Measurements from ENCODE around the gene CTNND2. TPM values are rescaled to one million over a fixed set of nuclear protein-coding genes. Genes with fewer than 3 reads are reported as not detected.
"Not testable (repeated sequence)": the region's sequence is repeated elsewhere in the genome, so short reads cannot be mapped to it uniquely, and the experiment has no call there.

CTNND2 gene
- total and polyA plus RNA-seq, 4 donors, result 0.05 to 0.50 (median 0.27) TPM

GRCh38 chr5:11069041-11069440, 835.2 kb downstream of the CTNND2 start:
- no peak overlapping the region for H3K4me3 ChIP-seq (ENCODE audit: low read depth in 1 of 3, low read length in 3 of 3)
- no peak overlapping the region for H3K27ac ChIP-seq (ENCODE audit: low read depth in 1 of 2, low read length in 2 of 2)
- no peaks in the 10 kb centered on the region for H3K4me1 ChIP-seq (ENCODE audit: control insufficient read depth in 4 of 4, insufficient read depth in 4 of 4, low read length in 3 of 4)
- no peak for DNase-seq (ENCODE audit: low spot score)
- peaks cover 0 to 1% (median 0%) of the 10 kb centered on the region in 4 donors for H3K36me3 ChIP-seq (ENCODE audit: control insufficient read depth in 4 of 4, insufficient read depth in 3 of 4, low read depth in 1 of 4, low read length in 3 of 4)
- no peak for TF ChIP-seq FOXA1 (IDR thresholded peaks at IDR 0.05)
- no peak for TF ChIP-seq JUND (IDR thresholded peaks at IDR 0.05)
- TF ChIP-seq, protein P1, sequence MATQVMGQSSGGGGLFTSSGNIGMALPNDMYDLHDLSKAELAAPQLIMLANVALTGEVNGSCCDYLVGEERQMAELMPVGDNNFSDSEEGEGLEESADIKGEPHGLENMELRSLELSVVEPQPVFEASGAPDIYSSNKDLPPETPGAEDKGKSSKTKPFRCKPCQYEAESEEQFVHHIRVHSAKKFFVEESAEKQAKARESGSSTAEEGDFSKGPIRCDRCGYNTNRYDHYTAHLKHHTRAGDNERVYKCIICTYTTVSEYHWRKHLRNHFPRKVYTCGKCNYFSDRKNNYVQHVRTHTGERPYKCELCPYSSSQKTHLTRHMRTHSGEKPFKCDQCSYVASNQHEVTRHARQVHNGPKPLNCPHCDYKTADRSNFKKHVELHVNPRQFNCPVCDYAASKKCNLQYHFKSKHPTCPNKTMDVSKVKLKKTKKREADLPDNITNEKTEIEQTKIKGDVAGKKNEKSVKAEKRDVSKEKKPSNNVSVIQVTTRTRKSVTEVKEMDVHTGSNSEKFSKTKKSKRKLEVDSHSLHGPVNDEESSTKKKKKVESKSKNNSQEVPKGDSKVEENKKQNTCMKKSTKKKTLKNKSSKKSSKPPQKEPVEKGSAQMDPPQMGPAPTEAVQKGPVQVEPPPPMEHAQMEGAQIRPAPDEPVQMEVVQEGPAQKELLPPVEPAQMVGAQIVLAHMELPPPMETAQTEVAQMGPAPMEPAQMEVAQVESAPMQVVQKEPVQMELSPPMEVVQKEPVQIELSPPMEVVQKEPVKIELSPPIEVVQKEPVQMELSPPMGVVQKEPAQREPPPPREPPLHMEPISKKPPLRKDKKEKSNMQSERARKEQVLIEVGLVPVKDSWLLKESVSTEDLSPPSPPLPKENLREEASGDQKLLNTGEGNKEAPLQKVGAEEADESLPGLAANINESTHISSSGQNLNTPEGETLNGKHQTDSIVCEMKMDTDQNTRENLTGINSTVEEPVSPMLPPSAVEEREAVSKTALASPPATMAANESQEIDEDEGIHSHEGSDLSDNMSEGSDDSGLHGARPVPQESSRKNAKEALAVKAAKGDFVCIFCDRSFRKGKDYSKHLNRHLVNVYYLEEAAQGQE (IDR thresholded peaks at IDR 0.05), result no peak
- TF ChIP-seq HNF4G (IDR thresholded peaks at IDR 0.05), result no peak
- no peak for TF ChIP-seq FOXA2 (IDR thresholded peaks at IDR 0.05)
- no peak overlapping the region for H3K9ac ChIP-seq (ENCODE audit: low read depth in 1 of 2, low read length in 2 of 2)
- 73% methylated on average over 3 of the region's 3 CpGs for WGBS
- no peaks in the 10 kb centered on the region for H3K27me3 ChIP-seq (ENCODE audit: control insufficient read depth in 4 of 4, insufficient read depth in 4 of 4, low read length in 3 of 4)
- no peaks in the 10 kb centered on the region for H3K9me3 ChIP-seq (ENCODE audit: control insufficient read depth in 4 of 4, low read length in 3 of 4)

- WGBS, result 86% methylated on average over 1 of the region's 1 CpG
Observed at GRCh38 chr5:11065723-11066122, 838.5 kb downstream of the CTNND2 start.

DNA sequence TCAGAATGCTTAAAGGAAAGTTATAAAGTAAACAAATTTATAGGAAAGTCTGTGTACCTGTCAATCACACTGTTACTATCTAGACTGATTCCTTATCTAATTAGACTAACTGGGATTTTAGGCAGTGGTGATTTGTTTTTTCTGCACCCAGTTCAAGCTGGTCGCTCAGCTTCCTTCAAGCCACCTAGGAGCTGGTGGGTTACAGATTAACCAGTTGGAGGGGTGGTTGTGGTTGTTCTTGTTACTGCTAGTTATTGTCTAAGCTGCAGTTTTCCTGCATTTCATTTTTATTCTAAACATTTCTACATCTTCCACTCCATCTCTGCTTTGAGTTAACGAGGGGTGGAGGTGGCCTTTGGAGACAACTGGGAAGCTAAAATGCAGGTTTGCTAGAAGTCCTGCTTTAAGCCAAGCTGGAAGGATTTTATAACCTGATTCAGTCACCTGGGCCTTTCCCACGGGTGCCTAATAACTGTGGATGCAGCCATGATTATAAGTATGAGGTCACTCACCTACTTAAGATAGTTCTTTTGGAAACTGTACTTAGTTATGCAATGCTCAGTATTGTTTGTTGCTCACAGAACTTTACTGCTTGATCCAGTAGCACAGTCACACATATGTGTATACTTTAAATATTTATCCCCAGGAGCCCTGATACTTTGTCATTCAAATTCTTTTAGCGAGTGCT, 839.3 kb downstream of the CTNND2 start:
- H3K27ac ChIP-seq (ENCODE audit: low read depth in 1 of 2, low read length in 2 of 2), result no peak overlapping the region
- no peak for DNase-seq (ENCODE audit: low spot score)
- WGBS, result 71% methylated on average over 4 of the region's 4 CpGs
- no peak overlapping the region for H3K9ac ChIP-seq (ENCODE audit: low read depth in 1 of 2, low read length in 2 of 2)
- H3K4me1 ChIP-seq (ENCODE audit: control insufficient read depth in 4 of 4, insufficient read depth in 4 of 4, low read length in 3 of 4), result no peaks in the 10 kb centered on the region
- H3K36me3 ChIP-seq (ENCODE audit: control insufficient read depth in 4 of 4, insufficient read depth in 3 of 4, low read depth in 1 of 4, low read length in 3 of 4), result peaks cover 0 to 1% (median 0%) of the 10 kb centered on the region in 4 donors
- H3K9me3 ChIP-seq (ENCODE audit: control insufficient read depth in 4 of 4, low read length in 3 of 4), result no peaks in the 10 kb centered on the region
- no peaks in the 10 kb centered on the region for H3K27me3 ChIP-seq (ENCODE audit: control insufficient read depth in 4 of 4, insufficient read depth in 4 of 4, low read length in 3 of 4)
- no peak overlapping the region for H3K4me3 ChIP-seq (ENCODE audit: low read depth in 1 of 3, low read length in 3 of 3)
- TF ChIP-seq, protein P2, sequence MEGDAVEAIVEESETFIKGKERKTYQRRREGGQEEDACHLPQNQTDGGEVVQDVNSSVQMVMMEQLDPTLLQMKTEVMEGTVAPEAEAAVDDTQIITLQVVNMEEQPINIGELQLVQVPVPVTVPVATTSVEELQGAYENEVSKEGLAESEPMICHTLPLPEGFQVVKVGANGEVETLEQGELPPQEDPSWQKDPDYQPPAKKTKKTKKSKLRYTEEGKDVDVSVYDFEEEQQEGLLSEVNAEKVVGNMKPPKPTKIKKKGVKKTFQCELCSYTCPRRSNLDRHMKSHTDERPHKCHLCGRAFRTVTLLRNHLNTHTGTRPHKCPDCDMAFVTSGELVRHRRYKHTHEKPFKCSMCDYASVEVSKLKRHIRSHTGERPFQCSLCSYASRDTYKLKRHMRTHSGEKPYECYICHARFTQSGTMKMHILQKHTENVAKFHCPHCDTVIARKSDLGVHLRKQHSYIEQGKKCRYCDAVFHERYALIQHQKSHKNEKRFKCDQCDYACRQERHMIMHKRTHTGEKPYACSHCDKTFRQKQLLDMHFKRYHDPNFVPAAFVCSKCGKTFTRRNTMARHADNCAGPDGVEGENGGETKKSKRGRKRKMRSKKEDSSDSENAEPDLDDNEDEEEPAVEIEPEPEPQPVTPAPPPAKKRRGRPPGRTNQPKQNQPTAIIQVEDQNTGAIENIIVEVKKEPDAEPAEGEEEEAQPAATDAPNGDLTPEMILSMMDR (IDR thresholded peaks at IDR 0.05; ENCODE audit: low read depth, low read length, missing input control), result no peak
- no peak for TF ChIP-seq HNF4G (IDR thresholded peaks at IDR 0.05)
- no peak for TF ChIP-seq EGR1 (IDR thresholded peaks at IDR 0.05; ENCODE audit: low read depth in 2 of 2)
- no peak for TF ChIP-seq HNF4A (conservative IDR thresholded peaks at IDR 0.05)
- no peak for TF ChIP-seq RAD21 (IDR thresholded peaks at IDR 0.05)
- TF ChIP-seq, protein P1 (IDR thresholded peaks at IDR 0.05), result no peak
- TF ChIP-seq SP1 (IDR thresholded peaks at IDR 0.05), result no peak
- no peak for TF ChIP-seq ZBTB33 (IDR thresholded peaks at IDR 0.05)
- TF ChIP-seq FOXA1 (IDR thresholded peaks at IDR 0.05), result no peak
- no peak for TF ChIP-seq NR2F2 (IDR thresholded peaks at IDR 0.05)
- TF ChIP-seq MAX (IDR thresholded peaks at IDR 0.05), result no peak
- TF ChIP-seq RXRA (IDR thresholded peaks at IDR 0.05), result no peak

More at GRCh38 chr5:11065723-11066122, 838.5 kb downstream of the CTNND2 start:
- H3K9me3 ChIP-seq (ENCODE audit: control insufficient read depth in 4 of 4, low read length in 3 of 4); H3K4me3 ChIP-seq (ENCODE audit: low read depth in 1 of 3, low read length in 3 of 3); H3K36me3 ChIP-seq (ENCODE audit: control insufficient read depth in 4 of 4, insufficient read depth in 3 of 4, low read depth in 1 of 4, low read length in 3 of 4); H3K4me1 ChIP-seq (ENCODE audit: control insufficient read depth in 4 of 4, insufficient read depth in 4 of 4, low read length in 3 of 4); H3K9ac ChIP-seq (ENCODE audit: low read depth in 1 of 2, low read length in 2 of 2); DNase-seq (ENCODE audit: low spot score); H3K27ac ChIP-seq (ENCODE audit: low read depth in 1 of 2, low read length in 2 of 2); H3K27me3 ChIP-seq (ENCODE audit: control insufficient read depth in 4 of 4, insufficient read depth in 4 of 4, low read length in 3 of 4): not testable (repeated sequence)
